Hepatic stellate cell (primary cell): ENCODE data around the gene GRN.

ENCODE experiments used
- DNase-seq: peaks from one replicate; pipeline ENCODE4 v3.0.0; 2011; ENCODE audit warnings: low spot score

Gene GRN

GRCh38 chr17:44344939-44345453, at the start of gene GRN:
Gene GRN, plus strand, starts transcription at chr17:44345302. Its CDS starts 3,863 bp downstream, at chr17:44349165.
- peak; percentile 100 for DNase-seq

DNA sequence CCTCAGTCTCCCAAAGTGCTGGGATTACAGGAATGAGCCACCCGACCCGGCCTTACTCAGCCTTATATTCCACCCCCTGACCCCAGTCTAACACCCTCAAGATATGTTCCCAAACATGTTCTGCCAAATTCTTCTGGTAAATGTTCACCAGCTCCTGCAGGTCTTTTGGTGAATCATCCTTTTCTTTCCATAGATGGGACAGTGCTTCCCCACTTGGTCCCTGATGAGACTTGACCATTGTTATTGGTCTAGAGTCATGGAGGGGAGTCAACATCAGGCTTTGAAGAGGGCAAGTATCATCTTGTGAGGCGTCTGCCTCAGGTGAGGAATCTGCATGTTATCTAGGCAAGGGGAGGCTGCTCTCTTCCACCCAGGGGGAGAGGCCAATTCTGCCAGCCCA, 47.1 kb upstream of the GRN start:
- no peak for DNase-seq

DNA sequence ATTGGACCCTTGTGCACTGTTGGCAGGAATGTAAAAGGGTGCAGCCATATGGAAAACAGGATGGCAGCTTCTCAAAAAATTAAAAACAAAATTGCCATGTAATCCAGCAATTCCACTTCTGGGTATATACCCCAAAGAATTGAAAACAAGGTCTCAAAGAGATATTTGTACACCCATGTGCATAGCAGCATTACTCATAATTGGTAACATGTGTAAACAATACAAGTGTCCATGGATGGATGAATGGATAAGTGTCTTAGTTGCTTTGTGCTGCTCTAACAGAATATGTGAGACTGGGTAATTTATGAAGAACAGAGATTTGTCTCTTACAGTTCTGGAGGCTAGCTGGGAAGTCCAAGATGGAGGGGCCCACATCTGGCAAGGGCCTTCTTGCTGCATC, 40.5 kb upstream of the GRN start:
- DNase-seq, result no peak

GRCh38 chr17:44307387-44308186, 37.5 kb upstream of the GRN start:
- DNase-seq, result no peak

- peak; percentile 93 for DNase-seq
These were observed 36.7 kb upstream of the GRN start, which contains the start of gene RUNDC3A for GRCh38 chr17:44308320-44308818. Gene RUNDC3A, plus strand, starts transcription at chr17:44308601. Its CDS starts 232 bp downstream, at chr17:44308833.

DNA sequence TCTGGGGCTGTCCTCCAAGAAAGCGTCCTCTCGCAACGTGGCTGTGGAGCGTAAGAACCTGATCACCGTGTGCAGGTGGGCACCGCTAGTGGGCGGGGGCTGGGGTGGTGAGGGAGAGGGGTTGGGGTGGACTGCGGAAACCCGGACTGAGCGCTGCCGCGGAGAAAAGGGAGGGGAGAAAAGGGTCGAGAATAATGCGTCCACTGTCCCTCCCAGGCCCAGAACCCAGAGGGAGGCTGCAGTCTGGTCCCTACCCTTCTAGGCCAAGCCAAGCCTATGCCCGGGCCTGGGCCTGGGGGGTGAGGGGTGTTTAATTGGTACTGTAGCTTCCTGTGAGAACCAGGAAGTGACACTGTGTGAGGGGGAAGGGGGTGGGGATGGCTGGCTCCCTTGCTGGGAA, 36.2 kb upstream of the GRN start:
- DNase-seq, result no peak

DNA sequence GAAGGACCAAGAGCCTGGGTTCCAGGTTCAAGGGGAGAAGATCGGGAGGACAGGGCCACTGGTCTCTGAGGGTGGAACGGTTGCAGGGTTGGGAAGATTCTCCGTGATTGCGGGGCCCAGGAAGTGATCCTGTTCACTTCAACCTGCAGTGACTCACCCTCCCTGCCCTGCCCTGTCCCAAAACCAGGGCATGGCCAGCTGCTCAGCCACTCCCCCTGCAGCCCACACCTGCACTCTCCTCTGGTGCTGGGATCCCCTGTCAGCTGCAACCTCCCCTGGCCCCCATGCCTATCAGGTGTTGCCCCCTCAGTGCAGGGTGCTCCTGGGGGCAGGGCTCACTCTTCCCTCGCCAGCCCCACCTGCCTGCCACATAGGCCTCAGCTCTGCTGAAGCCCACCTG, 35.6 kb upstream of the GRN start:
- no peak for DNase-seq

- DNase-seq, result no peak
These were observed 34.9 kb upstream of the GRN start for GRCh38 chr17:44310188-44310587.

- no peak for DNase-seq
These were observed 34.3 kb upstream of the GRN start for GRCh38 chr17:44310609-44311376.

DNA sequence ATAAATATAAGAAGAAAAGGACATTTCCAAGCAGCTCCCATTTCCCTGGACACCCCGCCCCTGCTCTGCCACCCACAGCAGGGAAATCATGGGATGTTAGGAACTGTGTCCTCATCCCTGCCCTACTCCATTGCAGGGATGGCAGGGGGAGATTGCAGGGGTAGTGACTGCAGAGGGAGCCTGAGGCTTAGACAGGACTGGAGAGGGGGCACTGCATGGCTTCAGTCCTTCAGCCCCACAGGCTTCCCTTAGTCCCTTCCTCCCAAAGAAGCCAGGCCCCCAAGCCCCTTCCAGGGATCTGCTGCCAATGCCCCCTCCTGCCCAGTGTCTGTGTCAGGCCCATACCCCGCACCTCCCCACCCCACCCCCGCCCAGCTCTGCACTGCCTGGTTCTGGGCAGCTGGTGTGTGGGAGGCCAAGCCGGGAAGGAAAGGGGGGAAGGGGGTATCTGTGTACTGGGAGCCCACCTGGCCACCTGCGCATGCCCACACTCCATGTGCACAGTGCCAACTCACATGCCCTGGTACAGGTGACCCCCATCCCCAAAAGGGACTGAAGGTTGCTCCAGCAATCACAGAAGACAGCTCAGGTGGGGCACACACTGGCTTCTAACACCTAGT, 33.4 kb upstream of the GRN start:
- no peak for DNase-seq

DNA sequence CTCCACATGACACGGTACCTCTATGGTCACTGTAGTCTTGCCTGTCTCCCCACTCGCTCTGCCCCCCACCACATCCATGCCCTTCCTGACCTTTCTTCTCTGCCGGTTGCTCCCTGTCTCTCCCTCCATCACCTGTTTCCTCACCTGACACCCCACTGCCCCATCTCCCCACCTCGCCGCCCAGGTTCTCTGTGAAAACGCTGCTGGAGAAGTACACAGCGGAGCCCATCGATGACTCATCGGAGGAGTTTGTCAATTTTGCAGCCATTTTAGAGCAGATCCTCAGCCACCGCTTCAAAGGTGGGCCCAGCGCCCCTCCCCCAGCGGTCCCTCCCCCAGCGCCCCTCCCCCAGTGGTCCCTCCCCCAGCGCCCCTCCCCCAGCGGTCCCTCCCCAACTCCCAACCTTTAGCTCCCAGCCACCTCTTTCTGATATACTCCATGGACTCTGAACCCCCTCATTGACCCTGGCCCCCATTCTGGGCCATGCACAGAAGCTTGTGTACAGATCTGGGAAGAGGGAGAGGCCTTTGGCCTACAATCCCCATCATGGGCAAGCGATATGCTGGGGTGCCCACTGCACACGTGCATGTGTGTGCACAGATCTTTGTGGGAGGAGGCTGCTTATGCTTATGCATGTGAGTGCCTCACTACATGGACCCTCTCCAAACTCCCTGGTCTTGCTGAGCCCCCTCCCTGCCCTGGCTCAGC, 32.6 kb upstream of the GRN start:
- no peak for DNase-seq

- no peak for DNase-seq
These were observed 31.1 kb upstream of the GRN start for GRCh38 chr17:44314031-44314430.

DNA sequence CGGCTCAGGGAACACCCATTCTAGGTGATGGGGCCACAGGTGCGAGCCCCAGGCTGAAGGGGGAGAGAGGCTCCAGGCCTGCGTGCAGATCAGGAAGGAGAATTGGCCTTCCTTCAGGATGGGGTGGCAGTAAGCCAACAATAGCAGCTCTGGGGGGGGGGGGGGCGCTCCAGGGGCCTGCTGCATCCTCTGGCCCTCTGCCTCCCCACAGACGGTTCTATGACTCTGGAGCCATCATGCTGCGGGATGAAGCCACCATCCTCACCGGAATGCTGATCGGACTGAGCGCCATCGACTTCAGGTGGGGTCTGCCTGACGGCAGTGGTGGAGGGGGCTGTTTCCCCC, 30.6 kb upstream of the GRN start:
- no peak for DNase-seq

DNA sequence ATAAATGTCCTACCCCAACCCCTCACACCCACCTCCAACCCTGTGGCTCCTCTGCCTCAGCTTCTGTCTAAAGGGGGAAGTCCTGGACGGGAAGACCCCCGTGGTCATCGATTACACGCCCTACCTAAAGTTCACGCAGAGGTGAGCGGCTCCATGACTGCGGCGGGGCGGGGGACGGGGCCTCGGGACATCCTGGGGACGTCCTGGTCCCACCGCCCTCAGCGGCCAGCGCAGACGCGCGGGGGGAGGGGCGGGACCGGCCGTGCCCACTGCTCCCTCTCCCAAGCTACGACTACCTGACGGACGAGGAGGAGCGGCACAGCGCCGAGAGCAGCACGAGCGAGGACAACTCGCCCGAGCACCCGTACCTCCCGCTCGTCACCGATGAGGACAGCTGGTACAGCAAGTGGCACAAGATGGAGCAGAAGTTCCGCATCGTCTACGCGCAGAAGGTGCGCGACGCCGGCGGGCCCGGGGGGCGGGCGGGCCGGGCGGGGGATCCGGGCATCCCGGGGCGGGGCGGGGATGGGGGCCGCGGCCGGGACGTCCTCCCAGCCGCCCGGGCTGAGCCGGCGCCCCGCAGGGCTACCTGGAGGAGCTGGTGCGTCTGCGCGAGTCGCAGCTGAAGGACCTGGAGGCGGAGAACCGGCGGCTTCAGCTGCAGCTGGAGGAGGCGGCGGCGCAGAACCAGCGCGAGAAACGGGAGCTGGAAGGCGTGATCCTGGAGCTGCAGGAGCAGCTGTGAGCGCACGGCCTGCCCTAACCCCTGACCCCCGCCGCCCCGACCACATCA, 30.0 kb upstream of the GRN start:
- peak; percentile 69 for DNase-seq

DNA sequence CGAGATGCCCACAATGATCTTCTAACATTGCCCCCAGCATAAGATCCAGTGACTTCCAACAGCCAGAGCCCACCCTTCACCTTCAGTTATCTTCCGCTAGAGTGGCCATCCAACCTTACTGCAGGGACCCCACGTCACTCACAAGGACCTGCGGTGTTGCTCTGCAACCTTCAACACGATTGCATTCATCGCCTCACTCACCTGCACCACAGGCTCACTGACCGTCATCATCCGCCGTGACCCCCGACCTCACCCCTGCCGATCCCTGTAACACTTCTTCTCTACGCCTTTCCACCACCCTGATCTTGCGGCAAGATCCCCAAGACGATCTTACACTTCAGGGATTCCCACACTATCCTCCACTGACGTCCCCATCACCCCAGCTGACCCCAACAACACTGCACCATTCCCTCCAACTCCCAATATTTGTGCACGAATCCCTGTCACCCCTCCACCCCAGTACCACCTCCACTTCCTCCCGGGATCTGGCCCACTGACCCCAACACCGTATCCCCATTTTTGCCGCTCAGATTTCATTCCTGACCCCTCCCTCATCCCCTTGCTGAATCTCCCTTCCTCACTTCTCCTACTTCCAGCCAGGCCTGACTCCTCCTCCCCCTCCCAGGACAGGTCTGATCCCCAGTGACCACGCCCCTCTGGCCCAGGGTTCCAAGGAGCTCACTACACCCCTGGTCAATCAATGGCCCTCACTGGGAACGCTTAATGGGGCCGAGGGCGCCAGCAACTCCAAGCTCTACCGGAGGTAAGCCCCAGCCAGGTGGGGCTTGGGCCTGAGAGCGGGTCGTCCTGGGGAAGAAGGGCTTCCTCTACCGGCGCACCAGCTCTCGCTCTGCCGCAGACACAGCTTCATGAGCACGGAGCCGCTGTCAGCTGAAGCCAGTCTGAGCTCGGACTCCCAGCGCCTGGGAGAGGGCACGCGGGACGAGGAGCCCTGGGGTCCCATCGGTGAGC, 29.1 kb upstream of the GRN start:
- no peak for DNase-seq

DNA sequence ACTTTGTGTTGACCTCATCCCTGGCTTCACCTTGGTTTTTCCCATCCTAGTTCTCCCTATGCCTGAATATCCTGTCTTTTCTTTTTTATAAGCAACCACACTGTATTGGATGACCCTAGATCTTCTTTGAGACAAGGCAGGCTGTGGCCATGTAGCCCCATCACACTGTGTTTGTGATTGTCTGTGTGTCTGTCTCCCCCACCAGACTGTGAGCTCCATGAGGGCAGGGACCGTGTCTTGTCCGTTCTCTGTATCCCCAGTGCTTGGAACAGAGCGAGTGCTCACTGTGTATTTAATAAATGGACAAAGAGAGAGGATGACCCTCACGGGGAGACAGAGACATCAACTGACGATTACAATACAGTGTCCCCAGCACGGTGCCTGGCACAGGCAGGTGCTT, 27.6 kb upstream of the GRN start:
- no peak for DNase-seq

DNA sequence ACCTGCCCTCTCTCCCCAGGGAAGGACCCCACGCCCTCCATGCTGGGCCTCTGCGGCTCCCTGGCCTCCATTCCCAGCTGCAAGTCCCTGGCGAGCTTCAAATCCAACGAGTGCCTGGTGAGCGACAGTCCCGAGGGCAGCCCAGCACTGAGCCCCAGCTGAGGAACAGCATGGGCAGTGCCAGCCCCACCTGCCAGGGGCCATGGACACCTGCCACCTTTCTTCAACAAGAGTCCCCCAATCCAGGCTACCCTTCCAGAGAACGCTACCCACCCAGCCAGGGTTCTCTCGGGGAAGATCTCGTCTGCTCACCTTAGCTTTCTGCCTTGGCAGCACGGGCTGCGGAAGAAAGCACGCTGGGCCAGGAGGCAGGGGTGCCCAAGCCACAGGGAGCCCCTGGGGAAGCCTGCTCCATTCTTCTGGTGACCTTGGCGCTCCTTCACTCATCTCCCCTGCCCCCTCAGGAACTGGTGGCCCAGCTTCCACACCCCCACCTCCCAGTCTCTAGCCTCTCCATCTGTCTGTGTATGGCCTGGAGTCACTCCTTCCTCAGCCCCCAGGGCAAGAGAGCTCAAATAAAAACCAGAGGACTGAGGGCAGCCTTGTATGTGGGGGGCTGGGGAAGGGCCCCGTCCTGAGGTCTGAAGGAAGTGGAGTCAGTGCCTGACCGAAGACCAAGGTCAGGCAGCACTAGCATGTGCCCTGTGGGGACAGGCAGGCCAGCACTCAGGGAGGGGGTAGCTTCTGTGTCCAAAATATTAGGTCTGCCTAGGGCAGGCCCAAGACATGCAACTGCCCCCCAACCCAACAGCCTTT, 26.8 kb upstream of the GRN start:
- DNase-seq, result no peak

DNA sequence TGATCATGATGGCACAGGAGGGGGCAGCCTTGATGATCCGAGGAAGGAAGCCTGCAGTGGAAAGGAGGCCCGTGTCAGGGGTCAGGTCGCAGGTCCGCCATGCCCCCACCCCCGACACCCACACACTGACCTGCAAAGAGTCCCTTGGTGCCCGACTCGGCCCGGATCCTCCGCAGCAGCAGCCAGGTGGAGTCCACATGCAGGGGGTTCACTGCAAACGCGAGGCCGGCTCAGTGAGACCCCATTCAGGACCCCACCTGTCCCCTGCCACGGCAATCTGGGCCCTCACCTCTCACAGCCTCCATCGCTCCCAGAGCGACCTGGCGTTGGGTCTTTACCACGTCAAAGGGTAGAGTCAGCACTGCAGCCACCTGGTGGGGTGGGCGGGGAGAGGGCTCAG, 25.0 kb upstream of the GRN start:
- DNase-seq, result no peak
